ENCODE data around the gene CTAG2.
"Not testable (repeated sequence)": the region's sequence is repeated elsewhere in the genome, so short reads cannot be mapped to it uniquely, and the experiment has no call there.

DNA sequence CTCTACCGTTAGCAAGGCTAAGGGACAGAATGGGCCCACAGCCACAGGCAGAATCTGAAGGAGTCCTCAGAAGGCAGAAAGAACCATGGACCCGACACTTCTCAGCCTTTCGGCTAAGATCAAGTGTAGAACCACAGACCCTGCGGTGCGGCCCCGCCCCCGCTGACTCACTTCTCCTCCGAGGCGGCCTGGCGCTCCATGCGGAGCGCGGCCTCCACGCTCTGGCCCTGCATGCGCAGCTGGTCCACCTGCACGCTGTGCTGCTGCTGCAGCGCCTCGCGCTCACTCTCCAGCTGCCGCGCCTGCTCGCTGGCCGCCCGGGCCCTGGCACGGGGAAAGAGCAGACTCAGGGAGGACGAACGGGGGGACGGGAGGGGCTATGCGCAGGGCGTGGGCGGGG lies 9.7 kb downstream of the CTAG2 start:
- TF ChIP-seq EZH2 (IDR thresholded peaks at IDR 0.05); POLR2AphosphoS5 (IDR thresholded peaks at IDR 0.05; ENCODE audit: borderline replicate concordance, low read depth, low read length); FOXP2 (optimal IDR thresholded peaks at IDR 0.05; ENCODE audit: control extremely low read depth, extremely low read length, insufficient read depth): not testable (repeated sequence)
